NCI-H2081 treated with DMSO at 0.1 percent for 48 hours (cell line): ENCODE measurements around the gene FNIP2.

ENCODE experiments used
- DNase-seq: peaks from one replicate; lab custom pipeline; 2025; lab: John Stamatoyannopoulos, UW

FNIP2 gene

DNA sequence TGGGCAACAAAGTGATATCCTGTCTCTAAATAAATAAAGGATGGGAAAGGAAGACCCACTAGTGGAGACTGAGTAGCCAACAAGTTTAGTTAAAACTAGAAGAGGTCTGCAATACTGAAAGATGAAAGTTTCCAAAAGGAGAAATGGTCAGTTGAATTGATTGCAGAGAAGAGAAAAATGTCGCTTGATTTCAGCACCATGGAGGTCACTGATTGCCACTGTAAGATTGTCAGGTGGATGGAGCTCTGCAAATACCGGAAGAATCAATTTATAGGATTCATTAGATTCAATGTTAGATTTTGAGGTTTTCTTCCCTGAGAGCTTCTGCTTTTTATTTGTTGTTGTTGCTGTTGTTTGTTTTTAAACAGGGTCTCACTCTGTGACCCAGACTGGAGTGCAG, 5.4 kb upstream of the FNIP2 start:
- no peak for DNase-seq

GRCh38 chr4:158766434-158767044, 2.3 kb upstream of the FNIP2 start:
- DNase-seq = no peak

DNA sequence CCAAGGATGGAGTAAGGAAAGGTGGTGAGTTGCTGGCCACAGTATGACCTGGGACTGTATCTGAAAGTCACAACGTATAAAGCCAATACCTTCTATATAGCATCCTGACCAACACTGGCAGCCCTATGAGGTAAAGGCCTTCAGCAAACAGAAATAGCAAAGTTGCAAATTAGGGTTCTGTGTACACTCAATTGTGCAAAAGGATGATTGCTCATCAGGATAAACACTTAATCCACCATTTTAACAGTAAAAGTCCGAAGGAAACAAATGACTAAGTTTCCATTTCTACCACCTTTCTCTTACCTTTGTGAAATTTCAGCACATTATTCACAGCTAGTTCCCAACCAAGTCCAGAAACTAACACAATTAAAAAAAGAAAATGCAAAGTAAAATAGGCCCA, 1.4 kb upstream of the FNIP2 start:
- no peak for DNase-seq

DNA sequence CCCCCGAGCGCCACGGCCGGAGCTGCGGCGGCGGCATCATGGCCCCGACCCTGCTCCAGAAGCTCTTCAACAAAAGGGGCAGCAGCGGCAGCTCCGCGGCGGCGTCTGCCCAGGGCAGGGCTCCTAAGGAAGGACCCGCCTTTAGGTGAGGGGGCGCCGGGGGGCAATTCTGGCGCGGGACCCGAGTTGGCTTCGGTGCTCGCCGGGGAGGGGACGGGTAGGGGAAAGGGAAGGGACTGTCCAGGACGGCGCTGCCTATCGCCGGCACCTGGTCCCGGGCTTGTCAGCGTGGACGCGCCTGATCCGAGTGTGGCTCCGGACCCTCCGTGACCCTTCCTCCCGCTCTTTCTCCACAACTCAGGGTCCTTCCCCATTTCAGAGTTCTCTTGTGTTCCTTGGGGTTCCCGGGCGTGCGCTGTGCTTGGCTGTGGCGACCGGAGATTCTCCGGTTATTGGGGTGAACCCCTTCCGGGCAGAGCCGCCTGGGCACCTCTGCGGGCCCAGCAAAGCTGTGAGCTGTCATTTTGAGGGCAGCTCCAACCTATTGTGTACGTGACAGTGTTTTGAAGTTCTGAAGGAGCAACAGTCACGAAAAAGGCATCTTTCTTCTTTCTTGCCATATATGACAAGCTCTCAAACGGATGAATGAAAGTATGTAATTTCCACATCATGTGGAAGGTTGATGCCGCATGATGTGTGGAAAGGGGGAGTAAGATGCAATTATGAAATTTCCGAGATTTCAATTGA, 522 bp downstream of the FNIP2 start:
- DNase-seq = no peak

- DNase-seq = no peak
Observed at GRCh38 chr4:158770671-158771070, 1.8 kb downstream of the FNIP2 start.

DNA sequence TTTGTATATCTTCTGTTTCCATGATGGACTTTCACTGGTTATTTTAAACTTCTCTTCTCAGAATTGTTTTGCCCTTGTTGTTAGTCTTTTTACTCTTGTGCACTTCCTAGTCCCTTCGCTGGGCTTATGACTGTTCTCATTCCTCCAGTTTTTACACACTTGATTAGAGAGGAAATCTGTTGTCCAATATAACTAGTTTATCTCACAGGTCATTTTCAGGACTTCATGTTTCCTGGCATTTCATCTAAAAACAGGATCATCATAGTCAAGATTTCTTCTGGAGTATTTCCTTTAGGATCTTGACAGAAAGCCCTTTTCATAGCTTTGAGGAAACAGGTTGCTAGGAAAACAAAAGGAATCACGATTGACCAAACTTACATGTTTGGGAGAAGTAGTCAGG, 3.0 kb downstream of the FNIP2 start:
- no peak for DNase-seq

GRCh38 chr4:158775091-158775651, 6.3 kb downstream of the FNIP2 start:
- no peak for DNase-seq

GRCh38 chr4:158776106-158776505, 7.3 kb downstream of the FNIP2 start:
- DNase-seq = no peak

- no peak for DNase-seq
Observed at GRCh38 chr4:158777423-158778155, 8.8 kb downstream of the FNIP2 start.

DNA sequence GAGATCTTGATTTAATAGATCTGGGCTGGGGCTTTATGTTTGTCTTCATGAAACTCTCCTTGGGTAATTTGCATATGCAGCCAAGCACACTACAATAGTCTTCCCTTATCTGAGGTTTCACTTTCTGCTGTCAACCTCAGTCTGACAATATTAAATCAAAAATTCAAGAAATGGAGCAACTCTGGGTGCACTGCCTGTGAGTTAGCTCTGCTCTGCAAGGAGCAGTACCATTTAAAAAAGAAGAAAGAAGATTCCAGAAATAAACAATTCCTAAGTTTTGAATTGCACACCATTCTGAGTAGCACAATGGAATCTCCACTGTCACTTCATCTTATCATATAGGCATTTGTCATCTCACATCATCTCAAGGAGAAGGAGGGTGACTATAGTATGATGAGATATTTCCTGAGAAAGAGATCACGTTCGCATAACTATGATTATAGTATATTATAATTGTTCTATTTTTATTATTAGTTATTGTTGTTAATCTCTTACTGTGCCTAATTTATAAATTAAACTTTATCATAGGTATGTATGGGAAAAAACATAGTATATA, 9.4 kb downstream of the FNIP2 start:
- no peak for DNase-seq

GRCh38 chr4:158778712-158779111, 9.9 kb downstream of the FNIP2 start:
- no peak for DNase-seq

DNA sequence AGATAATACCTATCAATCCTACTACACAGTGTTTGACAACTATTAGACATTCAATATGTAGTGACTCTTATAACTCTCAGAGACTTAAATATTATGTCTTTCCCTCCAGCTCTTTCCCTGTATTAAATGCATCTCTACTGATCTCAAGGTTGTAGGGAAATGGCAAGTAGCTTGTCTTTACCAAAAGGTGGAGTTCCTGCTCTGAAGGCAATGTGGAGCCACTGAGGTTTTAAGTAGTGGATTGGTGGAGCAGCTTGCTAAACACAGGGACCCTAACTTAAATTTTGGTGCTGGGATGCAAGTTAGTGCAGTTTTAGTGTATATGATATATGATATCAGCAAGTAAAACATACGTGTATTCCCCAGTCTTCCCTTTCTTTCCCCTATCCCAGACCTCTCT, 13.1 kb downstream of the FNIP2 start:
- no peak for DNase-seq

DNA sequence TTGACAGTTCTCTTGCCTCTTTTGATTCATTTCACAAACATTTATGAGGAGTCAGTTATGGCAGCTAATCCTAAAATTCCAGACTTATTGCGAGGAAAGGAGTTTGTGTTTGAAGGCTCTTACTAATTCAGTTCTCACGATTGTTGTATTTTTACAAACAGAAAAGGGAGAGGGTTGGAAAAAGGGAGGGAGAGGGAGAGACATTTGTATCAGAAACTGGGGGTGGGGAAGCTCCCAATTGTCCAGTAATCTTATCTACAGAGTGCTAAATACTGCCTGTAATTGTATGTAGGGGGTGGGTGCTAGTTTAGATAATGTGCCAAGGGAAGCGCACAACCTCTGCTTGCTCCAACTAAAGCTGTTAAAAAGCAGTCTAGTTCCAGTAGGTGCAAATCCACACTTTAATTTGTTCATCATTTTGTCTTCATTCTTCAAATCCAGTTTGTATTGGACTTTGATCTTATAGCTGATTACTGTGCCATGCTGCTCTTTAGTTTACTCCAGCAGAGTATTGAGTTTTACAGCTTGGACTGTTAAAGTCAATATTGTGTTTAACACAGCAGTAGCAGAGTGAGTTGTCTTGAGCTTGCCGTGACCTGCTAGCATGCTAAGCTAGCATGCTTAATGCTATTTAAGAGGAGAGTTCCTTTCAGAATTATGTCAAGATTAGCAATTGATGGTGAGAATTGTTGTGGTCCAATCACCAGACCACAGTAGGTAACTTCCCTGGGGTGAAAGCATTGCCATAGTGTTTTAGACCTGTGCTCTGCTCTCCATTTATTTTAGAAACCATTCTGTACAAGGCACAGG, 13.9 kb downstream of the FNIP2 start:
- no peak for DNase-seq

DNA sequence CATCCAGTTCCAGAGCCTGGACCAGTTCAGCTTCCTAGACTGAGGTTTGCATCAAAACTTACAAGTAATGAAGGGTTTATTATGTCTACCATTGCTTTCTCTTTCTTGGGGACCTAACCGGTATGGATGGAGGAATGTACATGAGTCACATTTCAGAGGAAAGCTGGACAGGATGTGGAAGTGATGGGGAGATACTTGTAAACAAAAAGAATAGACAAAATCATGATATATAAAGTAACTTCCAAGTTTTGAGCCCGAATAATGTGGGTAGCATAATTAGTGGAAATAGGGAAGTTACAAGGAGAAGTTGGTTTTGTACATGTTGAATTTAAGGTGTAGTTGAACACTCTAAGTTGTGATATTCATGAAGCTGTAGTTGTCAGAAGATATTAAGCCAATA, 15.0 kb downstream of the FNIP2 start:
- DNase-seq = no peak

DNA sequence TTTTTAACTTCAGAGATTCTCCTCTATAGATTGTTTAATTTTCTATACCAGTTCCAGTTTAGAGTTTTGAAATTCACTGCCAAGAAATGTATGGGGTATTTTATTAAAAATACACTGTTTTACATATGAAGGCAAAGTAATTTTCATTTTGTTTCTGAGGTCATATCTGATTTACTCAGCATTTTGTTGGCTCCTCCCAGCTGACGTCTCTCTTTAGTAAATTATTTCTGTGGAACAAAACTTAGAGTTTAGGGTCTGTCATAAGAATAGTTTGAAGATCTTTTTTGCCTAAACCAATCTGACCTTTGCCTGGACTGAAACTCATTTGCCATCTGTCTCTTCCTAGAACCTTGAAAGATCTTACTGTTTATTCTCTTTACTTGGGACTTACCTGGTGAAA, 16.9 kb downstream of the FNIP2 start:
- no peak for DNase-seq

DNA sequence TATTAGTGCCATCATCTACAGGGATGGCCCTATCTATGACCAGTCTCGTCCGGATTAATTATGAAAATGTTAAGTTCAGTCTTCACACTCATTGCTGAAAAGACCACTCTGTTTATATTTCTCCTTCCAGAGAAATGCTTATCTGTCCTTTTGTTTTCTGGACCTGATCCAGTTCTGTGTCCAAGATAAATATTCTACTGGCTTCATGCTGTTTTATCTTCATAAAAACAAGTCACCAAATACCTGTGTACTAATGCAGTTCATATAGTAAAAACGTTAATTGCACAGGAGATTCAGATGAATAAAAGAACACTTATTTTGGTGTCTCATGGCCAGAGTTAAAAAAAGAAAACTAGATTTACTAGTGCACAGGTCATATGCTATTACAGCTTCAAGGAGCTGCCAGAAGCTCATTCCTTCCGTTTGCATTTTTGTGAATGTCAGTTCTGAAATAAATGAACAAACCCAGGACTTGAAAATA, 17.3 kb downstream of the FNIP2 start:
- no peak for DNase-seq

GRCh38 chr4:158786955-158787354, 18.1 kb downstream of the FNIP2 start:
- DNase-seq = no peak

- DNase-seq = no peak
Observed at GRCh38 chr4:158787709-158788475, 19.1 kb downstream of the FNIP2 start.

DNA sequence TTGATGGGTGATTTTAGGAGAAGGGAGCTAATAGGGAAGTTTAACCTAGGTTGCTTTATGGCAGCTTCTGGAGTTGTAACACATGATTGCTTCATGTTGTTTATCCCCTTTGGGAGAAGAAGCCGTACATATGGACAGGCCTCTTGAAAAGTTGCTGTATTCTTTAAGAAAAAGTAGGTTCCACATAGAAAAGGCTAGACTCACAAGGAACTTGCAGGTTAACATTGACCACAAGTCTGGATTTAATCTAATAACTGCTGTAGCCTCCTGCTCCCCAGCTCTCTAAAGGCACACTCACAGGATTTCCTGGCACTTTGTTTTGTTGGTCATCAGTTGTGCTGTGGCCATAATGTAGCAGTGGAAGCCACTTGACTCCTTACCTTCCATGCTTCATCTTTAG, 19.7 kb downstream of the FNIP2 start:
- no peak for DNase-seq

DNA sequence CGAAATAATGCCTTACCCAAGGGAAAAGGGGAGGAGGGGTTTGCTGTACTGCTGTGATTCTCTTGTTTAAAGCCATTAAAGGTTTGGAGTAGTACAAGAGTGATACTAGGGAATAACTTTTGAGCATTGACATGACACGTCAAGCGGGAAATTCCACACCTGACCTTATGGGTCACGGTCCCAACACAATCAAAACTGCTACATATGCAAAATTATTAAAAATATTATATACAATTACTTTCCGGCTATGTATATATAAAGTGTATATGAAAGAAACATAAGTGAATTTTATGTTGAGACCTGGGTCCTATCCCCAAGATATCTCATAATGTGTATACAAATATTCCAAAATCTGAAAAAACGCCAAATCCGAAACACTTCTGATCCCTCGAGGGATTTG, 21.0 kb downstream of the FNIP2 start:
- DNase-seq = no peak

DNA sequence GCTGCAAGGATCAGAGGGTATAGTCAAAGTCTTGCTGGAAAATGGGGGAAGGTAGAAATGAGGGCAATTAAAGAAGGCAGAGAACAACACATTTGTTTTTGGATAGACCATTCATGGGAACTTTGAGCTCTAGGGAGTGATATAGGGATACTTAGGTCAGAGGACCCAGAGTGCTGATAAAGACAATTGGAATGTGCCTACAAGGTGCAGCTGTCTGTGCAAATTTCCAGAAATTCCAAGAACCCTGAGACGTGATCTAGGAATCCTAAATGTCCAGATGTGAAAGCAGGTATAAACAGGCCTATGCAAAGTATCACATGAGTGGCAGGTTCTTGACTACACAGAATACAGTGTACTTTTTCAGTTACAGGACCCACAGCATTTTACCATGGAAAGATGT, 24.2 kb downstream of the FNIP2 start:
- DNase-seq = no peak
